AG20443 (cell line): Measurements from ENCODE around the gene TEX261.

Experiments
- DNase-seq: peaks from one replicate; pipeline ENCODE4 v3.0.0; 2012; ENCODE audit warnings: low spot score, mixed read lengths

Gene TEX261

DNA sequence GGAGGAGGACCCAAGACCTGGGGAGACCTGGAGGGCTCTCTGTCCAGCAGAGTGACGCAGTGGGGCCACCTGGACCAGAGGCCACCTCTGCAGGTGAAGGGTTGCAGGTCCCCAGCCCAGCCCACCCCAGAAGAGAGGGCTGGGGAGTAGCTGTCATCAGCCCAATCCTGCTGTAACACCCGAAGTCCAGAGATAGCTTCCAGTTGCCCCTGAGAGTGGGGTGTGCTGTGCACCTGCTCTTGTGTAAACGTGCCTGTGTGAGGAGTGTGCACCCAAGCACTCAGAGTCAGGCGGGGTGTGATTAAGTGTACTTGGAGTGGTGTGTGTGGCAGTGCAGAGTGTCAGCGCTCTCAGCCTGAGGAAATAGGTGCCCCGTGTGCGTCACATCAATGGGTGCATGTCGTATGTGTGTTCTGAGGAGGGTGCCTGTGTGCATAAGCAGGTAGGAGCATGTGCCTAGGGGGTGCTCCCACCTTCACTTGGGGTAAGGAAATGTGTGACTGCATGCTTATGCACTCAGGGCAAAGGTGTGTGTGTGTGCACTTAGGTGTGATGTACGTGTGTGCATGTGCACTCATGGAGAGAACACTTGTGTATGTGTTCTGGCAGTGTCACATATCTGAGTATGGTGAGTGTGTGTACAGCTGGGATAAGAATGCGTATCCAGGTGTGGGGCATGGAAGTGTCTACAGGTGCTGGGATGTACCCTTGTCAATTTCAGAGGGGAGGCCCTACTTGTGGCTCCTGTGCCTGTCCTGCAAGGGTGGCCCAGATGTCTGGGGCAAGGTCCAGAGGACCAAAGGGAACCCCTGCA lies 58.3 kb downstream of the TEX261 start:
- no peak for DNase-seq
